Thoracic aorta (tissue), 2 donors: Measurements from ENCODE around the gene RPN2. TPM values are rescaled to one million over a fixed set of nuclear protein-coding genes. Genes with fewer than 3 reads are reported as not detected.

Experiments used
- ATAC-seq: fragments of 150-250 bp; one replicate; pipeline ENCODE4 v1.8.0; 2017; ENCODE audit warnings: low read depth; ENCODE audit not compliant: insufficient number of reproducible peaks, low FRiP score
- DNase-seq: peaks from one replicate; pipeline ENCODE4 v3.0.0-alpha.2; 2020; ENCODE audit warnings: low spot score
- H3K27ac ChIP-seq, 2 donors: fragments of 200-600 bp; sonication (generic); 1 replicate in 1 of 2; 2 replicates in 1 of 2; pipeline ENCODE4 v1.5.1; 2016; ENCODE audit warnings: mild to moderate bottlenecking in 2 of 2, moderate library complexity in 2 of 2
- H3K27me3 ChIP-seq: fragments of 200-600 bp; sonication (generic); replicated peaks from 2 replicates; pipeline ENCODE4 v1.6.0; 2016; ENCODE audit warnings: mild to moderate bottlenecking; ENCODE audit not compliant: insufficient read depth
- H3K36me3 ChIP-seq: fragments of 200-600 bp; sonication (generic); one replicate; pipeline ENCODE4 v1.5.1; 2016
- H3K4me1 ChIP-seq, 2 donors: fragments of 200-600 bp; sonication (generic); 1 replicate in 1 of 2; 2 replicates in 1 of 2; pipeline versions ENCODE4 v1.5.1 to v1.6.0; 2016; ENCODE audit warnings: low read depth in 2 of 2, mild to moderate bottlenecking in 1 of 2; ENCODE audit not compliant: control insufficient read depth in 1 of 2
- H3K4me3 ChIP-seq: fragments of 200-600 bp; sonication (generic); 2 replicates; pipeline ENCODE4 v1.5.1; 2016; ENCODE audit warnings: mild to moderate bottlenecking
- H3K9me3 ChIP-seq: fragments of 200-600 bp; sonication (generic); 2 replicates; pipeline ENCODE4 v1.5.1; 2016
- total RNA-seq, 2 donors: library from RNA; depleted of rRNA; stranded (reverse); fragments of >200 nt; gene quantifications; one replicate each; pipeline versions ENCODE4 v1.1.0 to v1.2.3, GENCODE V29; 2016
- TF ChIP-seq, protein P1 (sequence below): fragments of 200-600 bp; sonication (generic); IDR thresholded peaks from one replicate; pipeline ENCODE4 v1.5.1; 2019; ENCODE audit warnings: antibody characterized with exemption

RPN2 gene
- total RNA-seq, 2 donors from 2014 or later, result 128 to 156 TPM

DNA sequence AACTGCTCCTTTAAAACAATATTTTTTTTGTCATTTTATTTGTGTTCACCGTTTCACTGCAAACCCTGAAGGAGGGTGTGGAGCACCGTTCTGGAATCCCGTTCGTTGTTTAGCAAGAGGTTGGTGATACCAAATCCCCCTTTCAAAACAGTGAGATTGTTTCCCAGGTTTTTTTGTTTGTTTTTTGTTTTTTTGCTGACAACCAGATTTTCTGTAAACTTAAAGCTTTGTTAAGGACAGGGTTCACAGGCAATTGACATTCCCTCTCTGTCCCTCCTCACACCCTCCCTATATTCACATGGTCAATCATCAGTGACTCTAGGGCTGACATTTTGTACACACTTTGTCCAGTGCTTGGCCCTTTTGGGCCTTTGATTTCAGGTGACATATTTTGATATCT, 21.2 kb downstream of the RPN2 start:
- Histone ChIP-seq H3K9me3 (no peaks in the 10 kb centered on the region), H3K4me1 (peaks cover 0 to 6% of the 10 kb centered on the region in 2 donors), H3K36me3 (peaks cover 35% of the 10 kb centered on the region), H3K27ac (no peak overlapping the region), H3K27me3 (no peaks in the 10 kb centered on the region), H3K4me3 (no peak overlapping the region)
- ATAC-seq, result no peak
- TF ChIP-seq, protein P1, sequence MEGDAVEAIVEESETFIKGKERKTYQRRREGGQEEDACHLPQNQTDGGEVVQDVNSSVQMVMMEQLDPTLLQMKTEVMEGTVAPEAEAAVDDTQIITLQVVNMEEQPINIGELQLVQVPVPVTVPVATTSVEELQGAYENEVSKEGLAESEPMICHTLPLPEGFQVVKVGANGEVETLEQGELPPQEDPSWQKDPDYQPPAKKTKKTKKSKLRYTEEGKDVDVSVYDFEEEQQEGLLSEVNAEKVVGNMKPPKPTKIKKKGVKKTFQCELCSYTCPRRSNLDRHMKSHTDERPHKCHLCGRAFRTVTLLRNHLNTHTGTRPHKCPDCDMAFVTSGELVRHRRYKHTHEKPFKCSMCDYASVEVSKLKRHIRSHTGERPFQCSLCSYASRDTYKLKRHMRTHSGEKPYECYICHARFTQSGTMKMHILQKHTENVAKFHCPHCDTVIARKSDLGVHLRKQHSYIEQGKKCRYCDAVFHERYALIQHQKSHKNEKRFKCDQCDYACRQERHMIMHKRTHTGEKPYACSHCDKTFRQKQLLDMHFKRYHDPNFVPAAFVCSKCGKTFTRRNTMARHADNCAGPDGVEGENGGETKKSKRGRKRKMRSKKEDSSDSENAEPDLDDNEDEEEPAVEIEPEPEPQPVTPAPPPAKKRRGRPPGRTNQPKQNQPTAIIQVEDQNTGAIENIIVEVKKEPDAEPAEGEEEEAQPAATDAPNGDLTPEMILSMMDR, result no peak
- DNase-seq, result no peak

DNA sequence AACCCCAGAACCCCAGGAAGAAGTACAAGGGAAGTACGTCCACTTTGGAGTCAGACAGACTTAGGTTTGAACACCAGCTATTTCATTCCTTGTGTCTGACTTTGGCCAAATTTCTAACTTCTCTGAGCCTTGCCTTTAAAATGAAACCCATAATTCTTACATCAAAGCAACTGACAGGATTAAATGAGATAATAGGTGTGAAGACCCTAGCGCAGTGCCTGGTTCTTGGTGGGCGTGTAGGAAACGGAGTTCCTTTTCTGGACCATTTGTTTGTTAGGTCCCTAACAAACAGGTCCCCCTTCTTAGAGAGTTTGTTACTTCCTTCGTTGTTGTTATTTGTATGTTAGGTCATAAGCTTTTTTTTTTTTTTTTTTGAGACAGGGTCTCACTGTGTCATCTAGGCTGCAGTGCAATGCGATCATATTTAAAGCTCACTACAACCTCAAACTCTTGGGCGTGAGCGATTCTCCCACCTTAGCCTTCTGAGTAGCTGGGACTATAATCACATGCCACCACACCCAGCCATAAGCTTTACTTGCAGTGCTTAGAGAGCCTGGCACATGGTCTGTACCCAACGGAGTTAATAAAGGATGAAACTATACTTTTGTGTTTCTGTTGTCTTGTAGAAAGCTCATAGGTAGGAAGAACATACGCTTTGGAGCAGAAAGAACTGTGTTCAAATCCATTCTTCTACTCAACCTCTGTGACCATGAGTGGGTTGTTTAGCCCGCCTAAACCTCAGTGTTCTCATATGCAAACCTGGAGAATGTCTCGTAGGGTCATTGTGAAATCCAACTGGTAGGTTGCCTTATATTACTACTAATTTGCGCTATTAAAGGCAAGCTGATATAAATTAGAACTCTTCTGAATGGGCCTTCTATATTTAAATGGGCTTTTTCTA, 22.0 kb downstream of the RPN2 start:
- Histone ChIP-seq H3K9me3 (no peaks in the 10 kb centered on the region), H3K4me3 (no peak overlapping the region), H3K27ac (peak overlapping the region; percentile 46 to 50), H3K4me1 (peaks cover 0 to 6% of the 10 kb centered on the region in 2 donors), H3K36me3 (peaks cover 36% of the 10 kb centered on the region), H3K27me3 (no peaks in the 10 kb centered on the region)
- TF ChIP-seq, protein P1, result no peak
- ATAC-seq, result no peak
- DNase-seq, result no peak

DNA sequence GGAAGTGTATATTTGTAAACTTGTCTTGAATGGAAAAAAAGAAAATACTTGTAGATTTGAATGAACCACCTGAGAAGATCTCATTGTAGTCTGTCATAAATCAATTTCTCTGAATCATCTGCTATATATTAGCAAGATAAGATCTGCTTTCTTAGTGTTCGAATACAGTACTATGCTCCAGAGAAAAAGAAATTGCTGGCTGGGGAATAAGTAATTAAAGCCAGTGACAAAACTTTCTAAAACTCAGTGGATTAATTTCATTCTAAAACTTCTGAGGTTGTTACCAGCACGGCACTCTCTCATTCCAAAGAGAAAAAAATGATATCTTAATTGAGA, 22.7 kb downstream of the RPN2 start:
- H3K9me3 ChIP-seq, result no peaks in the 10 kb centered on the region
- H3K36me3 ChIP-seq, result peaks cover 36% of the 10 kb centered on the region
- H3K27ac ChIP-seq, result peak overlapping the region; percentile 46 to 50
- peaks cover 0 to 6% of the 10 kb centered on the region in 2 donors for H3K4me1 ChIP-seq
- H3K4me3 ChIP-seq, result peak overlapping the region; percentile 45
- H3K27me3 ChIP-seq, result no peaks in the 10 kb centered on the region
- DNase-seq (no peak), ATAC-seq (no peak)
- TF ChIP-seq, protein P1, result no peak

DNA sequence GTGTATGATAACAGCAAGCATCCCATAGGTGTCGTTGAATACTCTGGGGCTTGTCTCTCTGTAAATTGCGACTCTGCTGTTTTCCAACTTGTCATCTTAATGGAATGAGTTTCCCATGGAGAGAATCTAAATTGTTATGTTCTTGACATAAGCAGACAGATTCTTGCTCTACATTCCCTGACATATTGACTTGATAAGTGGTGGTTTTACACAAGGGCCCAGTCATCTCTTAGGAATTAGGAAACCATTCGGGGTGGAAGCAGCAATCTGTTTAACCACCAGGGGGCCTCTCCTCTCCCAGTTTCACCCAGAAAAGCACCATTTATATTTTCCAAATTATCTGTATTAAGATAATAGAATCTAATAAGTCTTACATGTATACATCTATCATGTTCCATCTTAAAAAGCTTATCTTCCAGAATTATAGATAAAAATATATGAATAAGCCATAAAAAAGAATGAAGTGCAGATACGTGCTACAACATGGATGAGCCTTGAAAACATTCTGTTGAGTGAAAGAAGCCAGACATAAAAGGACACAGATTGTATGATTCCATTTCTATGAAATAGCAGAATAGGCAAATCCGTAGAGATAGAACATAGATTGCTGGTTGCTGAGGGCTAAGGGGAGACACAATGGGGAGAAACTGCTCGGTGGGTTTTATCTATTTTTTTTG, 23.3 kb downstream of the RPN2 start:
- H3K27me3 ChIP-seq, result no peaks in the 10 kb centered on the region
- DNase-seq, result no peak
- H3K36me3 ChIP-seq, result peaks cover 41% of the 10 kb centered on the region
- ATAC-seq, result peak; percentile 48
- H3K4me1 ChIP-seq, result peaks cover 0 to 6% of the 10 kb centered on the region in 2 donors
- no peaks in the 10 kb centered on the region for H3K9me3 ChIP-seq
- peak overlapping the region; percentile 45 for H3K4me3 ChIP-seq
- TF ChIP-seq, protein P1, result peak; percentile 83
- H3K27ac ChIP-seq, result peak overlapping the region; percentile 50 to 55

DNA sequence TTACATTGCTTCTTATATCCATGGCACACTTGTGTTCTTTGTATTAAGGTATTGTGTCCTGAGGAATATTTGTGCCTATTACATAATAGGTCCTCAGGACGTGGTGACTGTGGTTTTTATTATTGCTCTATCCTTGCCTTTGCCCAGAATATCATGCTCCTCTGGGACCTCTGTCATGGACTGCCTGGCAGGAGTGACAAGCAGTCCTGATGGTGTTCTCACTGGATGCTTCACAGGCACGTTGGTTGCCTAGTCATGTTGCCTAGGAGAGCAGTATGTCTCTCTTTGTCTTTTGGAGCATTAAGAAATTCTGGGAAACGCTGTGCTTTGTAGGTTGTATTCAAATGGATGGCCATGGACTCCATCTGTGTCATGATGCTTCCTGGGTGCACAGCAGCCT, 24.9 kb downstream of the RPN2 start:
- H3K9me3 ChIP-seq, result no peaks in the 10 kb centered on the region
- H3K27me3 ChIP-seq, result no peaks in the 10 kb centered on the region
- H3K36me3 ChIP-seq, result peaks cover 50% of the 10 kb centered on the region
- H3K4me1 ChIP-seq, result peaks cover 0 to 6% of the 10 kb centered on the region in 2 donors
- DNase-seq (no peak), ATAC-seq (no peak)
- H3K4me3 ChIP-seq, result no peak overlapping the region
- TF ChIP-seq, protein P1, result no peak
- no peak overlapping the region for H3K27ac ChIP-seq
